ENCODE data around the gene ANKDD1B.

ANKDD1B gene

DNA sequence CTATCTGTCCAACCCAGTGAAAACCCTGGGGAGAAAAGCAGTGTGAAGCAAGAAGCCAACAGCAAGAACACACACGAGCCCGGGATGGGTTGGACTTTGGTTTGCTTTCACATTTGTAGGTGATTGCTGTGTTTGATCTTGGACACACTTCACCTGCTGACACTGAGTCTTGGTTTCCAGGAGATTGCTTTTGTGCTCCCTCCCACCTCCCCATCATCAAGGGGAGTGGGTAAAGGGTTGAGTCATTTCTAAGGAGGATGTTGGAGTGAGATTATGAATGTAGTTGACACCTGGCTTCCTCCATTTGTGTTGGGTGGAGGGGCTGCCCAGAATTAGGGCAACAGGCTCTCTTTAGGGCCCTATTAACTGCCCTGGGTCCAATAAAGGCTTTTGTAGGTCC is 37.5 kb downstream of the ANKDD1B start:
- TF ChIP-seq, protein P1, sequence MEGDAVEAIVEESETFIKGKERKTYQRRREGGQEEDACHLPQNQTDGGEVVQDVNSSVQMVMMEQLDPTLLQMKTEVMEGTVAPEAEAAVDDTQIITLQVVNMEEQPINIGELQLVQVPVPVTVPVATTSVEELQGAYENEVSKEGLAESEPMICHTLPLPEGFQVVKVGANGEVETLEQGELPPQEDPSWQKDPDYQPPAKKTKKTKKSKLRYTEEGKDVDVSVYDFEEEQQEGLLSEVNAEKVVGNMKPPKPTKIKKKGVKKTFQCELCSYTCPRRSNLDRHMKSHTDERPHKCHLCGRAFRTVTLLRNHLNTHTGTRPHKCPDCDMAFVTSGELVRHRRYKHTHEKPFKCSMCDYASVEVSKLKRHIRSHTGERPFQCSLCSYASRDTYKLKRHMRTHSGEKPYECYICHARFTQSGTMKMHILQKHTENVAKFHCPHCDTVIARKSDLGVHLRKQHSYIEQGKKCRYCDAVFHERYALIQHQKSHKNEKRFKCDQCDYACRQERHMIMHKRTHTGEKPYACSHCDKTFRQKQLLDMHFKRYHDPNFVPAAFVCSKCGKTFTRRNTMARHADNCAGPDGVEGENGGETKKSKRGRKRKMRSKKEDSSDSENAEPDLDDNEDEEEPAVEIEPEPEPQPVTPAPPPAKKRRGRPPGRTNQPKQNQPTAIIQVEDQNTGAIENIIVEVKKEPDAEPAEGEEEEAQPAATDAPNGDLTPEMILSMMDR (IDR thresholded peaks at IDR 0.05; ENCODE audit: control insufficient read depth, extremely low read depth, insufficient read depth), result no peak
- no peak for DNase-seq (ENCODE audit: low read depth)
- no peak overlapping the region for H3K4me3 ChIP-seq (ENCODE audit: low read depth, low read length)

DNA sequence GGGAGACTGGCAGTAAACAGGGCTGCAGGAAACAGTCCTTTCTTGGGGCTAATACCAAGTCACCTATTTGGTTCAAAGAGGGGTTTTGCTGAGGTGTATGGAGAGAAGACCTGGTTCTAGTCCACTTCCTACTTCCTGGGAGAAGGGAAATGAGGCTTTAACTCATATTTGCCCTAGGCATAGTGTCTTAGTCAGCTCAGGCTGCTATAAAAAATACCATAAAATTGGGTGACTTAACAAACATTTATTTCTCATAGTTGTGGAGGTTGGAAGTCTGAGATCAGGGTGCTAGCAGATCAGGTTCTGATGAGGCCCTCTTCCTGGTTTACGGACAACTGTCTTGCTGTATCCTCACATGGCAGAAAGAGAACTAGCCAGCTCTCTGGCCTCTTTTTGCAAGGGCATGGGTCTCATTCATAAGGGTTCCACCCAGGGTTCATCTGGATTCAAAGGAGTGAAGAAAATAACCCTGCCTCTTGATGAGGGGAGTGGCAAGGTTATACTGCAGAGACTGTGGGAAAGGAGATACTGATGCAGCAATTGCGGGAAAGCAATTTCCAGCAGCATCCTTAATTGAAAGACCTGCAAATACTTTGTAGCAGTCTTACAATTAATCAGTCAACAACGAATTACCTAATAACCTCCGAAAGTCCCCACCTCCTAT is 40.5 kb downstream of the ANKDD1B start:
- H3K4me3 ChIP-seq (ENCODE audit: low read depth, low read length), result no peak overlapping the region
- TF ChIP-seq, protein P1 (IDR thresholded peaks at IDR 0.05; ENCODE audit: control insufficient read depth, extremely low read depth, insufficient read depth), result no peak
- no peak for DNase-seq (ENCODE audit: low read depth)

DNA sequence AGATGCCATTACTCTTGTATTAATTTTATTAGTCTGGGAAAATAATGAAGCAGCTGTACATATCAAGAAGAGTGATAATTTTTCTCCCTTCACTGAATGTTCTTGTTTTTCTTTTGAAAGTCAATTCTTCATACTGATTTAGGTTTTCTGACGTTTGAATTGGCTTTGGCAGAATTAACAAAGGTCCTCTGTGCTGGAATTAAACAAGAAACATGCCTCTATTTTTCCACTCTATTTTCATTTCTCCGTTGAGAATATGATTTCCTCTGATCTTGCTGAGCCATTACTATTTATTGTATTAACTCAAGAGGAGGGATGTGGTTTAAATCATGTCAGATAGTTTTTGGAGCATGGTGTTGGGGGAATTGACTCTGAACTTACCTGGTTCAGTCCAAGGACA is 42.3 kb downstream of the ANKDD1B start:
- no peak overlapping the region for H3K4me3 ChIP-seq (ENCODE audit: low read depth, low read length)
- DNase-seq (ENCODE audit: low read depth), result no peak
- TF ChIP-seq, protein P1 (IDR thresholded peaks at IDR 0.05; ENCODE audit: control insufficient read depth, extremely low read depth, insufficient read depth), result no peak

DNA sequence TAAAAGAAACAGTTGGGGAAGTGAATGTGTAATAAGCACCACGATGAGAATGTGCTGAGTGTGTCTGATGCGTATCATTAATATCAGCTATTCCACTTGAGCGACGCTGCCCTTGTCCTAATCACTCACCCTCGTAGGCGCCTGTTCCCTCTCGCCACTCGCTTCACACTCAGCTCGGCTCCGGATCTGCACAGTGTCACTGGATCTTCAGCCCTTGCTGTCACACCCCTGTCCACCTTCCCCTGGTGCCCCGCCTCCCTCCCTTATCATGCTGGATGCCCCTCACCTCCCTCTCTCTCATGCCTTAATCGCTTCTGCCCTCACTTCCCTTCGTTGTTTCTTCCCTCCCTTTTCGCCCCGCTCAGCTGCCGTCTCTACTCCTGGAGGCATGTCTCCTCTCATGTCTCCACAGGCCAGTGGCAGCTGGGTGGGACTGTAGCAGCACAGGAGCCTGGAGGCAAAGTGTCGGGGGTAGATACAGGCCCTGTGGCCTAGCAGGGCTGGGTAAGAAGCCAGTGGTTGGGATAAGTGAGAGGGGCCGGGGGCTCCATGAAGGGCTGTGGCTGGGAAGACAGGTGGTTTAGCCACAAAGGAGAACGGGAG is 43.5 kb downstream of the ANKDD1B start:
- TF ChIP-seq, protein P1 (IDR thresholded peaks at IDR 0.05; ENCODE audit: control insufficient read depth, extremely low read depth, insufficient read depth), result no peak

DNA sequence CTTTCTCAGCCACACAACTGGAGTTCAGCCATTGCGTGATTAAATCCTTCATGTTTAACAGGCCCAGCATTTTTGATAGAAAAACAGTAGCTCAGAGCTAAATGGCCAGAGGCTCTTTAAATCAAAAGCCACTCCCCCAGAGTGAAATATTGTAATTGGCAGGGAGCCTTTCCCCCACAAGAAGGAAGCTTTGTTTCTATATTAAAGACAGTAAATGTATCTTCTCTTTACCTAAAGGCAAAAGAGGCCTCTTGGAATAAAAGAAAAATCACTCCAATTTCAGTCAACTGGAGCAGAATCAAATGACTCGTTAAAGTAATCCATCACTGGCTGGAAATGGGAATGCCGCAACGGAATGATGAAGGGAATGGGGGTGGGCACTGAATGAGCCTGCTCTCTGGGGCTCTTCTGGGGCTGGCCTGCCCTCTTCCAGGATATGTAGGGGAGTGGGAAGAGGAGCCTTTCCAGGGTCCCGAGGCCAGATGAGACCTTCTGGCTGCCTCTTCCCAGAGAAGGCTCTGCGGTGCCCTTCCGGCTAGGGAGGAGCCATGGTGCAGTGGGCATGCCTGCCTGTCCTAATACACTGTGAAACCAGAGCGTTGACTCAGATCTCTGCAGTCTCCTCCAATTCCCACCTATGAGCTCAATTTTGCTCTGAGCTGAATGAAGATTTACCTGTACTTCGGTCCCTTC is 45.2 kb downstream of the ANKDD1B start:
- no peak overlapping the region for H3K4me3 ChIP-seq (ENCODE audit: low read depth, low read length)
- TF ChIP-seq, protein P1 (IDR thresholded peaks at IDR 0.05; ENCODE audit: control insufficient read depth, extremely low read depth, insufficient read depth), result no peak
- no peak for DNase-seq (ENCODE audit: low read depth)

More for the DNA sequence above, 43.5 kb downstream of the ANKDD1B start:
- no peak overlapping the region for H3K4me3 ChIP-seq (ENCODE audit: low read depth, low read length)
- DNase-seq (ENCODE audit: low read depth), result no peak

DNA sequence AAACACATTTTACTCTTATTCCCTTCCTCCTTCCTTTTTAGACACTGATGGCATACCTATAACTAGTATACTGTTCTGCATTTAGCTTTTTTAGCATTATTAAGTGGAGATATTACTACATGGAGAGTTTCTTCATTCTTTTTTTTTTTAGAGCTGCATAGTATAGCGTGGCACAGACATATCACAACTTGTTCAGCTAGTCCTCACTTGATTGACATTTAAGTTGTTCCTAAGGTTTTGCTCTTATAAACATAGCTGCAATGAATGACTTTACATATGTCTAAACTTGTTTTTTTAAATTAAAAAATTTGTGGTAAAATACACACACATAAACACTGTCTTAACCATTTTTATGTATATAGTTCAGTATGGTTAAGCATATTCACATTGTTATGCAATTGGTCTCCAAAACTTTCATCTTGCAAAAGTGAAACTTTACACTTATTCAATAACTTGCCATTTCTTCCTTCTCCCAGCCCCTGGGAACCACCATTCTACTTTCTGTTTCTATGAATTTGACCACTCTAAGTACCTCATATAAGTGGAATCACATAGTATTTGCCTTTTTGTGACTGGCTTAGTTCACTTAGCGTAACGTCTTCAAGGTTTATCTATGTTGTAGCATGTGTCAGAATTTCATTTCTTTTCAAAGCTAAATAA is 48.7 kb downstream of the ANKDD1B start:
- DNase-seq (ENCODE audit: low read depth), result no peak
- H3K4me3 ChIP-seq (ENCODE audit: low read depth, low read length), result no peak overlapping the region

More for the DNA sequence above, 48.7 kb downstream of the ANKDD1B start:
- TF ChIP-seq, protein P1 (IDR thresholded peaks at IDR 0.05; ENCODE audit: control insufficient read depth, extremely low read depth, insufficient read depth), result no peak
